ENCODE results near the gene CASR.

DNA sequence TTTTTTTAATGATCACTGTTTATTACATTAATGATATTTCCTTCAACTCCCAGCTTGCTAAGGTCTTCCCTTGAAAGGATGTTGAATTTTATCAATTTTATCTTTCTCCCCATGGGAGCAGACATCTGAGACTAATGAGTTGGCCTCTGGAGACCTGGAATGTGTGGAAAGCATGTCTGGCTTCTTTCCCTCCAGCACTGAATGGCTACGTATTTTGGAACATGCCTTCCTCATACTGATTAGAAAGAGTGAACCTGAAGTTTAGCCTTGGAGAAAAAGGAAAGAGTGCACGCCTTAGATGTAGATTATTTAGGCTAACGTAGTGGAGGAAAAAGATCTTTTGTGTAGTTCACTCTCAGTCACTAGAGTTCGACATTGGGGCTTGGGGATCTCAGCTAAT lies 25.1 kb downstream of the CASR start:
- TF ChIP-seq, protein P1, sequence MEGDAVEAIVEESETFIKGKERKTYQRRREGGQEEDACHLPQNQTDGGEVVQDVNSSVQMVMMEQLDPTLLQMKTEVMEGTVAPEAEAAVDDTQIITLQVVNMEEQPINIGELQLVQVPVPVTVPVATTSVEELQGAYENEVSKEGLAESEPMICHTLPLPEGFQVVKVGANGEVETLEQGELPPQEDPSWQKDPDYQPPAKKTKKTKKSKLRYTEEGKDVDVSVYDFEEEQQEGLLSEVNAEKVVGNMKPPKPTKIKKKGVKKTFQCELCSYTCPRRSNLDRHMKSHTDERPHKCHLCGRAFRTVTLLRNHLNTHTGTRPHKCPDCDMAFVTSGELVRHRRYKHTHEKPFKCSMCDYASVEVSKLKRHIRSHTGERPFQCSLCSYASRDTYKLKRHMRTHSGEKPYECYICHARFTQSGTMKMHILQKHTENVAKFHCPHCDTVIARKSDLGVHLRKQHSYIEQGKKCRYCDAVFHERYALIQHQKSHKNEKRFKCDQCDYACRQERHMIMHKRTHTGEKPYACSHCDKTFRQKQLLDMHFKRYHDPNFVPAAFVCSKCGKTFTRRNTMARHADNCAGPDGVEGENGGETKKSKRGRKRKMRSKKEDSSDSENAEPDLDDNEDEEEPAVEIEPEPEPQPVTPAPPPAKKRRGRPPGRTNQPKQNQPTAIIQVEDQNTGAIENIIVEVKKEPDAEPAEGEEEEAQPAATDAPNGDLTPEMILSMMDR (conservative IDR thresholded peaks at IDR 0.05; ENCODE audit: low read depth, low read length), result no peak
- no peak for TF ChIP-seq EZH2 (IDR thresholded peaks at IDR 0.05; ENCODE audit: low read length, unreplicated experiment)

All from PC-3 (cell line).